GM18517 (cell line): ENCODE data around the gene EHD1.

ENCODE experiments used
- ATAC-seq: cut with Tn5 transposase; IDR thresholded peaks from one replicate; pipeline ENCODE4 v1.9.1; 2021; ENCODE audit warnings: mild to moderate bottlenecking, moderate library complexity; ENCODE audit not compliant: unreplicated experiment

Gene EHD1

GRCh38 chr11:64878494-64879243 lies at the start of gene EHD1:
Gene EHD1, minus strand, starts transcription at chr11:64878621. Its CDS starts 157 bp downstream, at chr11:64878464.
- ATAC-seq, result peak; percentile 70

- no peak for ATAC-seq
These were observed 48.3 kb upstream of the EHD1 start for GRCh38 chr11:64926689-64927088.

- no peak for ATAC-seq
These were observed 47.4 kb upstream of the EHD1 start for GRCh38 chr11:64925536-64926436.

- ATAC-seq, result no peak
These were observed 46.5 kb upstream of the EHD1 start for GRCh38 chr11:64924910-64925284.

- peak; percentile 63 for ATAC-seq
These were observed 45.8 kb upstream of the EHD1 start, which contains the start of gene PPP2R5B for GRCh38 chr11:64923944-64924909. Gene PPP2R5B, plus strand, starts transcription at chr11:64924689. Its CDS starts 1,046 bp downstream, at chr11:64925735.

GRCh38 chr11:64923151-64923661 lies 44.8 kb upstream of the EHD1 start:
- ATAC-seq, result no peak

GRCh38 chr11:64921384-64921783 lies 43.0 kb upstream of the EHD1 start:
- ATAC-seq, result no peak

- ATAC-seq, result no peak
These were observed 41.7 kb upstream of the EHD1 start for GRCh38 chr11:64920124-64920523.

GRCh38 chr11:64919627-64920026 lies 41.2 kb upstream of the EHD1 start:
- ATAC-seq, result no peak

GRCh38 chr11:64918017-64918416 lies 39.6 kb upstream of the EHD1 start:
- no peak for ATAC-seq

- no peak for ATAC-seq
These were observed 39.2 kb upstream of the EHD1 start for GRCh38 chr11:64917663-64917995.

- peak; percentile 96 for ATAC-seq
These were observed 38.6 kb upstream of the EHD1 start, which contains the start of gene ATG2A for GRCh38 chr11:64916775-64917662. Gene ATG2A, minus strand, starts transcription at chr11:64917209. Its CDS starts 74 bp downstream, at chr11:64917135.

- ATAC-seq, result no peak
These were observed 37.8 kb upstream of the EHD1 start for GRCh38 chr11:64916040-64916774.

- no peak for ATAC-seq
These were observed 37.0 kb upstream of the EHD1 start for GRCh38 chr11:64915376-64915887.

GRCh38 chr11:64914123-64914522 lies 35.7 kb upstream of the EHD1 start:
- ATAC-seq, result no peak

- ATAC-seq, result no peak
These were observed 34.8 kb upstream of the EHD1 start for GRCh38 chr11:64913171-64913727.

GRCh38 chr11:64911689-64912088 lies 33.3 kb upstream of the EHD1 start:
- ATAC-seq, result no peak

- ATAC-seq, result no peak
These were observed 32.7 kb upstream of the EHD1 start for GRCh38 chr11:64911142-64911541.
